Cardiac fibroblast (primary cell): ENCODE results near the gene RASA3.

Experiments used
- DNase-seq, 2 donors: peaks; one replicate each; pipeline versions ENCODE4 v3.0.0 to v3.0.0-alpha.2; 2010; ENCODE audit warnings: low read depth in 2 of 2
- H3K4me3 ChIP-seq, 2 donors: replicated peaks in 1 of 2; 1 replicate in 1 of 2; 2 replicates in 1 of 2; pipeline ENCODE4 v1.5.1; 2011; ENCODE audit warnings: low read depth in 2 of 2, low read length in 2 of 2, mild to moderate bottlenecking in 2 of 2, moderate library complexity in 1 of 2
- TF ChIP-seq, protein P1 (sequence below): IDR thresholded peaks from one replicate; pipeline ENCODE4 v1.5.1; 2011; ENCODE audit warnings: low read depth, mild to moderate bottlenecking, low read length, inconsistent platforms

The RASA3 gene

DNA sequence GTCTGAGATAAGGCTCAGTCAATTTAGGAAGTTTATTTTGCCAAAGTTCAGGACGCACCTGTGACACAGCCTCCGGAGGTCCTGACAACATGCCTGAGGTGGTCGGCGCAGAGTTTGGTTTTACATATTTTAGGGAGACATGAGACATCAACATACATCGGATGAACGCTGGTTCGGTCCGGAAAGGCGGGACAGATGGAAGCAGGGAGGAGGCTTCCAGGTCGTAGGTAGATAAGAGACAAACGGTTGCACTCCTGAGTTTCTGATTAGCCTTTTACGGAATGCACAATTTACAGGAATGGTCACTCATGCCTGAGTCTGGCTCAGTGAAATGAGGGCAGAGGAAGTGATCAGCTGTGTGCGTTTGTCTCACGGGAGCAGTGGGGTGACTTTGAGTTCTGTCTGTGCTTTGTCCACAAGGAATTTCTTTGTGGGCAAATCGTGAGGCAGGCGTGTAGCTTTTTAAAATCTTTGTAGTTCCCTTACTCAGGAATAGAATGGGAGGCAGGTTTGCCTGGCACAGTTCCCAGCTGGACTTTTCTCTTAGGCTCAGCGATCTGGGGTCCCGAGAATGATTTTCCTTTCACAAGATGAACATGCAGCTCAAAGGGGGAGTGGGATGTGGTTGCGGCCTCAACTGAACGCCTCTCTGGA, 194.8 kb downstream of the RASA3 start:
- no peak overlapping the region for H3K4me3 ChIP-seq
- DNase-seq = no peak
- TF ChIP-seq, protein P1, sequence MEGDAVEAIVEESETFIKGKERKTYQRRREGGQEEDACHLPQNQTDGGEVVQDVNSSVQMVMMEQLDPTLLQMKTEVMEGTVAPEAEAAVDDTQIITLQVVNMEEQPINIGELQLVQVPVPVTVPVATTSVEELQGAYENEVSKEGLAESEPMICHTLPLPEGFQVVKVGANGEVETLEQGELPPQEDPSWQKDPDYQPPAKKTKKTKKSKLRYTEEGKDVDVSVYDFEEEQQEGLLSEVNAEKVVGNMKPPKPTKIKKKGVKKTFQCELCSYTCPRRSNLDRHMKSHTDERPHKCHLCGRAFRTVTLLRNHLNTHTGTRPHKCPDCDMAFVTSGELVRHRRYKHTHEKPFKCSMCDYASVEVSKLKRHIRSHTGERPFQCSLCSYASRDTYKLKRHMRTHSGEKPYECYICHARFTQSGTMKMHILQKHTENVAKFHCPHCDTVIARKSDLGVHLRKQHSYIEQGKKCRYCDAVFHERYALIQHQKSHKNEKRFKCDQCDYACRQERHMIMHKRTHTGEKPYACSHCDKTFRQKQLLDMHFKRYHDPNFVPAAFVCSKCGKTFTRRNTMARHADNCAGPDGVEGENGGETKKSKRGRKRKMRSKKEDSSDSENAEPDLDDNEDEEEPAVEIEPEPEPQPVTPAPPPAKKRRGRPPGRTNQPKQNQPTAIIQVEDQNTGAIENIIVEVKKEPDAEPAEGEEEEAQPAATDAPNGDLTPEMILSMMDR = no peak

DNA sequence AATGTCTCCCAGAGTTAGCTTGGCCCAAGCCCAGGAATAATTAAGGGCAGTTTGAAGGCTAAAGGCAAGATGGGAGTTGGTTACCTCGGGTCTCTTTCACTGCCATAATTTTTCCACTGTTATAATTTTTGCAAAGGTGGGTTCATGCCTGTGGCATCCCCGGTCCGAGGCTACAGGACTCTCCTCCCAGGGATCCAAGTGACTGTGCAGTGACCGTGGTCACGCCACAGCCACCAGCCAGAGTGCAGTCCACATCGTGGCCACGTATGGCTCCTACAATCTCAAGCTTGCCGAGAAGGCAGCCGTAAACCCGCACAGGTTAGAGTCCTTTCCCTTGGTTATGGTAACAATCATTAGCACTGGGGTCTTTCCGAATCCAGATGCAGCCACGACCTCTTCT, 195.3 kb downstream of the RASA3 start:
- TF ChIP-seq, protein P1 = no peak
- no peak for DNase-seq
- H3K4me3 ChIP-seq = no peak overlapping the region

DNA sequence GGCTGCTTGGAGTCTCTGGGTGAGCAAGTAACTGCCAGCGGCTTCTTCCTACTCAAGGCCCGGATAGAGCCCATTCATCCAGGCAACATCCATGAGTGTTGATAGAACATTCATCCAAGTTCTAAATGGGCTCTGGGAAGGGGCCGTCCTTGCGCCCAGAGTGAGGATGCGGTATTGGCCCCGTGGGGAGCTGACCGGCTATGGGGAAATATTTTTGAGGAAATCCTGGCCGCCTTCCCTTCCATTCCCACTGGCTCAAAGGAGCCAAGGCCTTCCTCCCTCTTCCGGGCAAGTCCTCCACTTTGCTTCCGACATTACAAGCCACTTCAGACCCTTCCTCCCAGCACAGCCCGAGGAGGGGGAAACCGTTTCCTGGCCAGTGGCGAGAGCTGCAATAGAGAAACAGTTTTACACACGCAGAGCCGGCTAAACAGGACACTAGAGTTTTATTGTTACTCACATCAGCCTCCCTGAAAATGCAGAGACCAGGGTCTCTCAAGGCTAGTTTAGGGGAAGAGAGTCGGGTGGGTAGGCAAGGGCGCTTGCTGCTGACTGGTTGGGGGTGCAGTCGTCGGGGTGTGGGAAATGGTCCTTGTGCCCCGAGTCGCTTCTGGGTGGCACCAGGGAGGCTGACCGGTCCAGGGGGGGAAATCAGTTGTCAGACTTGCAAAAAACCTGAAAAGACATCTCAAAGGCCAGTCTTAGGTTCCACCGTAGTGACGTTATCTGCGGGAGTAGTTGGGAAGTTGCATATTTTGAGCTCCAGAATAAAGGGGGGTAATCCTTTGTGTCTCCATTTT, 196.1 kb downstream of the RASA3 start:
- TF ChIP-seq, protein P1 = no peak
- DNase-seq = no peak
- H3K4me3 ChIP-seq = no peak overlapping the region

DNA sequence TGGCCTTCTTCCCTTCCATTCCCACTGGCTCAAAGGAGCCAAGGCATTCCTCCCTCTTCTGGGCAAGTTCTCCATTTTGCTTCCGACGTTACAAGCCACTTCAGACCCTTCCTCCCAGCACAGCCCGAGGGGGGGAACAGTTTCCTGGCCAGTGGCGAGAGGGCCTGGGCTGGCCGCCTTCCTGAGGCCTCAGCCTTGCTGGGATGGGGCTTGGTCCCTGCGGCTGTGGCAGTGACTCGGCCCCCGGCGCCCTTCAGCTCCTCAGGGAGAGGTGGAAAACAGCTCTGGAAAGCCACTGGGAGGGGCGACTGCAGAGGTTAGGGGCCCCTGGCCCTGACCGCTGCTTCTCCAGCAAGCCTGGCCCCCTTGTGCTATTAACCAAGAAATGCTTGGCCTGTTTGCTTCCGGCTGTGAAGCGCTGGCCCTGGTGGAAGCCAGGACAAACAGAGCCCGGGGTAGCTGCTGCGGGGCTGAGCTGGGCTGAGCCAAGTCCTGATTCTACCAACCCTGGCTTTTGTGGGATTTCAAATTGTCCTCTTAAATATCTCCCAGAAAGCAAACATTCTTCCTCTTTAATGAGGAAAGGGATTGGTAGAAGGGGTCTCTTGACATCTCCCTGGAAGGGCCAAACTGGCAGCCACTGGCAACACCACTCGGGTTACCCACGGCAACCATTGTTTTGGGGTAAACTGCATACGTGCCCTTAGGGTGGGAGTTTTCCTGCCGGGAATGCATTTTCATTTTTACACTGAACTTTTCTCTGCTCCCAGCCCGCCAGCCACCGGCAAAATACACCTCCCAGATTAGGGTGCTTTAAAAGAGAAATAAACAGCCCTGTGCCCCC, 197.2 kb downstream of the RASA3 start:
- TF ChIP-seq, protein P1 = no peak
- no peak for DNase-seq
- no peak overlapping the region for H3K4me3 ChIP-seq

DNA sequence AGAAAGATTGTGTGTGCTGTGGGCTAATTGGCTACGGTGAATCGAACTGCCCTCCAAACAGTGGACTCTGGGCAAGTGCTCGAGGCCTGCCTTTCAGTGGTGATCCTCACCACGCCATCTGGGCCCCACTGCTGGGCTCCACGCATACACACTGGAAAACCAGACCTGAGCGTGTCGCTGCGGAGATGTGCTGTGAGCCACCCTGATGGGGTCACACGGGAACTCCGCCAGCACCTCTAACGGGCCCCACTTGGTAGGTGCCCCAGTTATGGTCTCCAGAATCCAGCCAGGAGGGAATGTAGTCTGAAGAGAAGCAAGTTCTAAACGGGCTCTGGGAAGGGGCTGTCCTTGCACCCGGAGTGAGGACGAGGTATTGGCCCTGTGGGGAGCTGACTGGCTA, 197.8 kb downstream of the RASA3 start:
- H3K4me3 ChIP-seq = no peak overlapping the region
- no peak for DNase-seq
- TF ChIP-seq, protein P1 = no peak

DNA sequence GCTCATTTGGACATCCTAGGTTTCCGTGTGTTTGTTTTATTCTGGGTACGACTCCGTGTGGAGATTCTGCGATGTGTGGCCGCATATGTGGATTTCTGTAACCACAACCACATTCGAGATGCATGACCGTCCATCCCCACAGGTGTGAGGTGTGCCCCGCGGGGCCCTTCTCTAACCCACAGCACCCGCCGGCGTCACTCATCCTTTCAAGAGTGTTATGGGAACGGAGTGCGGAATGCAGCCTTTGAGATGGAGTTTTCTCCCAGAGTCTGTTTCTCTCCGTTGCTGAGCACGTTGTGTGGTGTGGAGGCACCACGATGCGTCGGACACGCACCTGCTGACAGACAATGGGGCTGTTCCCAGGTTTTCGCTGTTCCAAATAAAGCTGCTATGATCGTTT, 198.5 kb downstream of the RASA3 start:
- TF ChIP-seq, protein P1 = no peak
- no peak for DNase-seq
- no peak overlapping the region for H3K4me3 ChIP-seq
